AG04449 (cell line): Measurements from ENCODE around the gene ACOT7.

ENCODE experiments used
- CTCF ChIA-PET: fragments of 350-600 bp; formaldehyde crosslinking; extraction: SDS; loops from one replicate; lab custom pipeline; 2021; ENCODE audit warnings: antibody characterized with exemption; lab: Yijun Ruan, JAX
- POLR2A ChIA-PET: fragments of 400-600, 350-600 bp; formaldehyde crosslinking; extraction: SDS; loops from one replicate; lab custom pipeline; 2020; ENCODE audit warnings: antibody characterized with exemption, inconsistent platforms; lab: Yijun Ruan, JAX
- DNase-seq: peaks from one replicate; pipeline ENCODE4 v3.0.0-alpha.2; 2010; ENCODE audit warnings: low read depth, low spot score
- H3K4me3 ChIP-seq: 2 replicates; pipeline ENCODE4 v1.5.1; 2011; ENCODE audit warnings: low read depth, mild to moderate bottlenecking, control low read depth, low read length
- CTCF ChIP-seq: IDR thresholded peaks from one replicate; pipeline ENCODE4 v1.5.1; 2011; ENCODE audit warnings: mild to moderate bottlenecking, moderate library complexity, low read length, control low read depth, inconsistent platforms; ENCODE audit not compliant: insufficient read depth; ENCODE audit errors: missing control alignments

The ACOT7 gene

DNA sequence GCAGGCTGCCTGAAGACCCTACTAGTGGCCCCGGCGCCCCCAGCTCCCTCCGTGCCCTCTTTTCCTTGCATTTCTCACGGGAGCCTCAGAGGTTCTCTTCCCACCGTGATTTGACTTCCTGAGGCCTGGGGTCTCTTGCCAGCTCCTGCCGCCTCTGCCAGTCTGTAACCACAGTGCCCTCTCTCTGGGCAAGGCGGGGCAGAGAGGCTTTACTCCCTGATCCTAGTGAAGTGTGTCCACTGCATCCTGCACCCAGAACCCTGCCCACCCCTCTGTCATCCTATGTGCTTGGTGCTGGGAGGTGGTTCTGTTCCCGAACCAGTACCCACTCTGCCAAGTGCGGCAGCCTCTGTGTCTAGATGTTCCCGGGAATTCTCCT lies 33.4 kb upstream of the ACOT7 start:
- DNase-seq, result no peak
- ChIA-PET POLR2A (no interaction called here), CTCF (interaction anchor here (0.7 to 1.7 kb wide), 3 partner anchors 11 to 59 kb away, joined by 3 to 20 read pairs (median 3); no protein-coding TSS in a partner anchor)
- TF ChIP-seq CTCF, result no peak
- no peak overlapping the region for H3K4me3 ChIP-seq

GRCh38 chr1:6426277-6426971 lies 32.9 kb upstream of the ACOT7 start:
- CTCF ChIA-PET, result interaction anchor here (0.6 to 1.7 kb wide), 4 partner anchors 12 to 59 kb away, joined by 3 to 20 read pairs (median 3); no protein-coding TSS in a partner anchor
- no peak overlapping the region for H3K4me3 ChIP-seq

GRCh38 chr1:6425658-6426057 lies 32.1 kb upstream of the ACOT7 start:
- DNase-seq, result no peak
- no peak for TF ChIP-seq CTCF
- ChIA-PET CTCF (interaction anchor here (0.6 to 1.7 kb wide), 5 partner anchors 11 to 179 kb away, joined by 3 to 20 read pairs (median 6); no protein-coding TSS in a partner anchor), POLR2A (no interaction called here)
- H3K4me3 ChIP-seq, result no peak overlapping the region

More at GRCh38 chr1:6426277-6426971, 32.9 kb upstream of the ACOT7 start:
- no peak for TF ChIP-seq CTCF
- POLR2A ChIA-PET, result no interaction called here
- DNase-seq, result no peak

GRCh38 chr1:6424619-6425593 lies 31.3 kb upstream of the ACOT7 start, which contains the start of gene ESPN:
ESPN (plus strand) TSS chr1:6424776; CDS start chr1:6424956, 180 bp downstream.
- CTCF ChIA-PET, result interaction anchor here (1.0 to 1.2 kb wide), 4 partner anchors 12 to 178 kb away, joined by 3 to 8 read pairs (median 5); no protein-coding TSS in a partner anchor
- DNase-seq, result no peak

GRCh38 chr1:6424000-6424565 lies 30.5 kb upstream of the ACOT7 start:
- ChIA-PET POLR2A (no interaction called here), CTCF (interaction anchor here (0.8 to 3.1 kb wide), 8 partner anchors 9 to 178 kb away, joined by 3 to 31 read pairs (median 7); no protein-coding TSS in a partner anchor)
- no peak for TF ChIP-seq CTCF
- no peak overlapping the region for H3K4me3 ChIP-seq
- no peak for DNase-seq

More at GRCh38 chr1:6424619-6425593, 31.3 kb upstream of the ACOT7 start, which contains the start of gene ESPN:
- TF ChIP-seq CTCF, result no peak
- no peak within 1 kb of the TSS for H3K4me3 ChIP-seq
- POLR2A ChIA-PET, result no interaction called here
